Measurements from ENCODE around the gene EPDR1. TPM values are rescaled to one million over a fixed set of nuclear protein-coding genes. Genes with fewer than 3 reads are reported as not detected.

Gene EPDR1
- total RNA-seq, 2 donors from 2014 or later = 5.6 to 8.5 TPM

DNA sequence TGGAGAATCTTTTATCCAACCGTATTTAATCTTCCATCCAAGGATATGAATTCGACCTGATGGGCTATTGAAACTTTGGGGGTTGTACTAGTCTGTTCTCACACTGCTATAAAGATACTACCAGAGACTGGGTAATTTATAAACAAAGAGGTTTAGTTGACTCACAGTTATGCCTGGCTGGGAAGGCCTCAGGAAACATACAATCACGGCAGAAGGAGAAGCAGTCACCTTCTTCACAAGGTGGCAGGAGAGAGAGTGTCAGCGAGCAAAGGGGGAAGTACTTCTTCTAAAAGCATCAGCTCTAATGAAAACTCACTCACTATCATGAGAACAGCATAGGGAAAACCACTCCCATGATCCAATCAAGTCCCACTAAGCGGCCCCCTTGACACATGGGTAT, 43.8 kb downstream of the EPDR1 start:
- Histone ChIP-seq H3K4me1 (no peaks in the 10 kb centered on the region), H3K4me3 (no peak overlapping the region), H3K27me3 (no peaks in the 10 kb centered on the region), H3K36me3 (no peaks in the 10 kb centered on the region), H3K9me3 (no peaks in the 10 kb centered on the region), H3K27ac (no peak overlapping the region), H3K9ac (ENCODE audit: low read depth in 2 of 2, low read length in 2 of 2) (no peak overlapping the region)
- TF ChIP-seq, protein P1, sequence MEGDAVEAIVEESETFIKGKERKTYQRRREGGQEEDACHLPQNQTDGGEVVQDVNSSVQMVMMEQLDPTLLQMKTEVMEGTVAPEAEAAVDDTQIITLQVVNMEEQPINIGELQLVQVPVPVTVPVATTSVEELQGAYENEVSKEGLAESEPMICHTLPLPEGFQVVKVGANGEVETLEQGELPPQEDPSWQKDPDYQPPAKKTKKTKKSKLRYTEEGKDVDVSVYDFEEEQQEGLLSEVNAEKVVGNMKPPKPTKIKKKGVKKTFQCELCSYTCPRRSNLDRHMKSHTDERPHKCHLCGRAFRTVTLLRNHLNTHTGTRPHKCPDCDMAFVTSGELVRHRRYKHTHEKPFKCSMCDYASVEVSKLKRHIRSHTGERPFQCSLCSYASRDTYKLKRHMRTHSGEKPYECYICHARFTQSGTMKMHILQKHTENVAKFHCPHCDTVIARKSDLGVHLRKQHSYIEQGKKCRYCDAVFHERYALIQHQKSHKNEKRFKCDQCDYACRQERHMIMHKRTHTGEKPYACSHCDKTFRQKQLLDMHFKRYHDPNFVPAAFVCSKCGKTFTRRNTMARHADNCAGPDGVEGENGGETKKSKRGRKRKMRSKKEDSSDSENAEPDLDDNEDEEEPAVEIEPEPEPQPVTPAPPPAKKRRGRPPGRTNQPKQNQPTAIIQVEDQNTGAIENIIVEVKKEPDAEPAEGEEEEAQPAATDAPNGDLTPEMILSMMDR (IDR thresholded peaks at IDR 0.05) = no peak
- DNase-seq = no peak
- intact Hi-C loops (cut with DNase I) = no loop called here

DNA sequence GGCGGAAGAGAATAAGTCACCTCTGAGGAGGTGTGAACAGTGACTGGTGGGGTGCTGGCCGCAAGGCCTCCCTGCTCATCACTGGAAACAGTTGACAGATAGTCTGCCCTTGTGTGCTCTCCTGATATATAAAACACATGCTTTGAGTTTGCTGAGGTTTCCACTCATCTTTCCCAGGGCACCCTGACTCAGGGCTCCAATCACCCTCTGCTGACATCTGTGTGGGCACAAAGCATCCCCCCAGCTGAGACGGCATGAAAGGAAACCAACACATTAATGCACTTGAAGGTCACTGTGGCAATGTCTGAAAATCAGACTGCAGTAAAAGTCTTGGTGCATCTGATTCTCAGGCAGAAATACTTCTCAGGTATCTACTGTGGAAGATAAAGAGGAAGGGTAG, 49.8 kb downstream of the EPDR1 start:
- H3K36me3 ChIP-seq = no peaks in the 10 kb centered on the region
- no peak overlapping the region for H3K4me3 ChIP-seq
- TF ChIP-seq, protein P1 (IDR thresholded peaks at IDR 0.05) = no peak

DNA sequence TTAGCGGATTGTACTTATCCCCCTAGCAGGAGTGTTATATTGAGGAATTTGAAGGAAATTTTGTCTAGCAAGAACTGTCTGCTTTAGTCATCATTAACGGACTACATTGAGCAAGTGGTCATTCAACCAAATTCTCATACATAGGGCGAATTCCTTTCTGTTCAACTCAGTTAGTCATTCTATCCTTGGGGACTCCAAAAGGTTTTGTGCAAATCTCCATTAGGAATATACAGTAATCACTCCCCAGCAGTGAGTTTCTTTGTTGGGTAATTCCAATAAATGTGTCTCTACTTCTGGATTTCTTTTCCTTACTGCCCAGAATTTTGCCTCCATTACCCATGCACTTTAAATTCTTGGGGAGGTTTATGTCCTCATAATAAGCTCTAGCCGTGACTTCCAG, 51.1 kb downstream of the EPDR1 start:
- Histone ChIP-seq H3K9ac (ENCODE audit: low read depth in 2 of 2, low read length in 2 of 2) (no peak overlapping the region), H3K9me3 (no peaks in the 10 kb centered on the region), H3K27ac (no peak overlapping the region), H3K4me1 (no peaks in the 10 kb centered on the region), H3K4me3 (no peak overlapping the region), H3K27me3 (no peaks in the 10 kb centered on the region), H3K36me3 (no peaks in the 10 kb centered on the region)
- TF ChIP-seq, protein P1 (IDR thresholded peaks at IDR 0.05) = no peak
- DNase-seq = no peak
- intact Hi-C loops (cut with DNase I) = no loop called here

More for the DNA sequence above, 49.8 kb downstream of the EPDR1 start:
- Histone ChIP-seq H3K27me3 (no peaks in the 10 kb centered on the region), H3K9me3 (no peaks in the 10 kb centered on the region), H3K27ac (no peak overlapping the region), H3K4me1 (no peaks in the 10 kb centered on the region), H3K9ac (ENCODE audit: low read depth in 2 of 2, low read length in 2 of 2) (no peak overlapping the region)
- no peak for DNase-seq
- intact Hi-C loops (cut with DNase I) = no loop called here

DNA sequence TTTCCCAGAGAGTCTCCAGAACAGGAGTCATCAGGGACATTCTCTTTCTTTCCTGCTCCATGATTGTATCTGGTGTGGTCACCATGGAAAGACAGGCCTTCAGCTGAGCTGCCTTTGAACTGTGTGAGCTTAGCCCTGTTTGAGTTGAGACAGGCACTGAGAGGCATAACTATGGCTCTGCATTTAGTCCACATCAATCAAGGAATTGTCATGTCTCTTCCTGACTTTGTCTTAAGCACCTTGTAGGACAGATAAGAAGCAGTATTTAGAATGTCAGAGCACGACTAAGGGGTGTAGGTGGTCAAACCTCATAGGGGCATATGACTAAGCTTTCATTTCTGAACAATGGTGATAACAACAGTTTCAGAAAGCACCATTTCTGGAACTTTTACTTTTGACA, 53.5 kb downstream of the EPDR1 start:
- Histone ChIP-seq H3K4me3 (no peak overlapping the region), H3K27me3 (no peaks in the 10 kb centered on the region), H3K36me3 (no peaks in the 10 kb centered on the region), H3K9me3 (no peaks in the 10 kb centered on the region), H3K9ac (ENCODE audit: low read depth in 2 of 2, low read length in 2 of 2) (no peak overlapping the region), H3K4me1 (no peaks in the 10 kb centered on the region), H3K27ac (no peak overlapping the region)
- TF ChIP-seq, protein P1 (IDR thresholded peaks at IDR 0.05) = no peak
- intact Hi-C loops (cut with DNase I) = no loop called here
- DNase-seq = no peak

DNA sequence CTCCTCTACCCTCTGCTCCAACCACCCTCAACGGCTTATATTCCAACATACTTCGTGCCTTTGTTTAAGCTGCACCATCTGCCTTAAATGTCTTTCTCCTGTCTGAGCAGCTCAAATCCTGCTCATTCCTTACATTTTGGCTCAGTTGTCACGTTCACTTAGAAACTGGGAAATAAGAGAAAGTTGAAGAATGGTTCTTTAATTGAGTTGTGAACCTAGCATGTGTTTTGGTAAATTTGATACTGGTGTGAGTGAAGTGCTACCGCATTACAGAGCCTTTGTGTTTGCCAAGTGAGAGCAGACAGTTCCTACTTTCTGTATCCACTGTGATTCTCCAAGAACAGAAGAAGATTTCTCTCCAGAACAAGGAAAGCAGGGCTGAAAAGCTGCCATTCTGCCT, 54.3 kb downstream of the EPDR1 start:
- no peak overlapping the region for H3K9ac ChIP-seq (ENCODE audit: low read depth in 2 of 2, low read length in 2 of 2)
- TF ChIP-seq, protein P1 (IDR thresholded peaks at IDR 0.05) = no peak
- no peaks in the 10 kb centered on the region for H3K27me3 ChIP-seq
- DNase-seq = no peak
- no peaks in the 10 kb centered on the region for H3K36me3 ChIP-seq
- H3K4me3 ChIP-seq = no peak overlapping the region
- intact Hi-C loops (cut with DNase I) = no loop called here
- H3K4me1 ChIP-seq = no peaks in the 10 kb centered on the region
- no peak overlapping the region for H3K27ac ChIP-seq
- no peaks in the 10 kb centered on the region for H3K9me3 ChIP-seq

DNA sequence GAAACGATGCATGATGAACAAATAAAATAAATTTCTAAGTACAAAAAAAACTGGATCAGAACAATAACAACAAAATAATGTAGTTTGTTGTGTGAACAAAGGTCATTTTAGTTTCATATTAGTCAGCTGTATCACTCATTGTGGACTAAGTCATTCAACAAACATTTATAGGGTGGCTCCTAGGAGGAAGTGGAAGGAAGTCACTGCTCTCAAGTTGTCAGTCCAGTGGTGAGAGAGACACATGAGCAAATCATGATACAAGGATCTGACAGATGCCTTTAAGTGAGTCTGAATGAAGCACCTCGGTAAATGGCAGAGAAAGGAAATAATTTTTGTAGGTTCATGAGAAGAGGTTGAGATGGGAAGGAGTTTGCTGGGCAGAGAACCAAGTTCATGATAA, 56.8 kb downstream of the EPDR1 start:
- Histone ChIP-seq H3K4me3 (no peak overlapping the region), H3K9ac (ENCODE audit: low read depth in 2 of 2, low read length in 2 of 2) (no peak overlapping the region), H3K9me3 (no peaks in the 10 kb centered on the region), H3K4me1 (no peaks in the 10 kb centered on the region), H3K27ac (peak overlapping the region; percentile 29), H3K36me3 (no peaks in the 10 kb centered on the region), H3K27me3 (no peaks in the 10 kb centered on the region)
- TF ChIP-seq, protein P1 (IDR thresholded peaks at IDR 0.05) = no peak
- no peak for DNase-seq
- intact Hi-C loops (cut with DNase I) = no loop called here

Measured in colonic mucosa (tissue), 4 donors.